ENCODE results near the gene IZUMO1R.
"Not testable (repeated sequence)": the region's sequence is repeated elsewhere in the genome, so short reads cannot be mapped to it uniquely, and the experiment has no call there.

The IZUMO1R gene

GRCh38 chr11:94326947-94327346 is 22.6 kb downstream of the IZUMO1R start:
- DNase-seq (ENCODE audit: low read depth), result no peak

GRCh38 chr11:94328587-94329080 is 24.3 kb downstream of the IZUMO1R start:
- no peak for DNase-seq (ENCODE audit: low read depth)

GRCh38 chr11:94329501-94329900 is 25.1 kb downstream of the IZUMO1R start:
- DNase-seq (ENCODE audit: low read depth), result no peak

GRCh38 chr11:94330789-94331188 is 26.4 kb downstream of the IZUMO1R start:
- DNase-seq (ENCODE audit: low read depth), result no peak

- DNase-seq (ENCODE audit: low read depth), result no peak
These were observed 28.4 kb downstream of the IZUMO1R start for GRCh38 chr11:94332814-94333213.

GRCh38 chr11:94336033-94336432 is 31.7 kb downstream of the IZUMO1R start:
- no peak for DNase-seq (ENCODE audit: low read depth)

GRCh38 chr11:94338651-94339050 is 34.3 kb downstream of the IZUMO1R start:
- DNase-seq (ENCODE audit: low read depth), result no peak

GRCh38 chr11:94342250-94342649 is 37.9 kb downstream of the IZUMO1R start:
- no peak for DNase-seq (ENCODE audit: low read depth)

GRCh38 chr11:94343495-94343894 is 39.1 kb downstream of the IZUMO1R start:
- DNase-seq (ENCODE audit: low read depth), result no peak

GRCh38 chr11:94346311-94346710 is 41.9 kb downstream of the IZUMO1R start:
- not testable (repeated sequence) for DNase-seq (ENCODE audit: low read depth)

GRCh38 chr11:94350850-94351563 is 46.6 kb downstream of the IZUMO1R start:
- DNase-seq (ENCODE audit: low read depth), result not testable (repeated sequence)

Measured in stimulated activated CD8-positive, alpha-beta memory T cell treated with anti-CD3 and anti-CD28 coated beads, Interleukin-12 subunit alpha, Interleukin-12 subunit beta, amount 100 ng/mL, for 4 hours (primary cell).